Heart right ventricle (tissue), 16 donors: ENCODE measurements around the gene LDLRAD4. TPM values are rescaled to one million over a fixed set of nuclear protein-coding genes. Genes with fewer than 3 reads are reported as not detected.

ENCODE experiments used
- ATAC-seq, 8 donors: fragments of 200-7000 bp; cut with Tn5 transposase; one replicate each; pipeline ENCODE4 v1.9.1; 2020; ENCODE audit warnings: mild to moderate bottlenecking in 8 of 8, moderate library complexity in 8 of 8, moderate number of reproducible peaks in 1 of 8
- DNase-seq, 2 donors: peaks; one replicate each; pipeline ENCODE4 v3.0.0-alpha.2; 2020
- H3K27ac ChIP-seq, 10 donors: fragments of 200-600 bp; sonication (generic) in 2 of 10; one replicate each; pipeline versions ENCODE4 v1.5.0 to v1.8.0; 2020 to 2022; ENCODE audit warnings: mild to moderate bottlenecking in 3 of 10
- H3K27me3 ChIP-seq, 7 donors: fragments of 200-600 bp; one replicate each; pipeline ENCODE4 v1.8.0; 2021 to 2022; ENCODE audit warnings: mild to moderate bottlenecking in 2 of 7
- H3K36me3 ChIP-seq, 9 donors: fragments of 200-600 bp; sonication (generic) in 1 of 9; one replicate each; pipeline versions ENCODE4 v1.5.0 to v1.8.0; 2020 to 2022; ENCODE audit warnings: mild to moderate bottlenecking in 2 of 9
- H3K4me1 ChIP-seq, 9 donors: fragments of 200-600 bp; sonication (generic) in 1 of 9; one replicate each; pipeline versions ENCODE4 v1.5.0 to v1.8.0; 2020 to 2022; ENCODE audit warnings: mild to moderate bottlenecking in 4 of 9
- H3K4me3 ChIP-seq, 10 donors: fragments of 200-600 bp; sonication (generic) in 2 of 10; one replicate each; pipeline versions ENCODE4 v1.5.0 to v1.8.0; 2020 to 2022; ENCODE audit warnings: mild to moderate bottlenecking in 7 of 10, moderate library complexity in 2 of 10
- H3K9me3 ChIP-seq, 11 donors: fragments of 200-600 bp in 10 of 11; sonication (generic) in 2 of 11; one replicate each; pipeline versions ENCODE4 v1.5.0 to v1.8.0; 2013 to 2022; ENCODE audit warnings: mild to moderate bottlenecking in 2 of 11, control low read depth in 1 of 11, moderate library complexity in 1 of 11
- CTCF ChIP-seq, 9 donors: fragments of 200-600 bp; sonication (generic) in 2 of 9; IDR thresholded peaks; one replicate each; pipeline versions ENCODE4 v1.5.0 to v1.8.0; 2021 to 2022; ENCODE audit warnings: antibody characterized with exemption in 9 of 9, mild to moderate bottlenecking in 5 of 9, moderate library complexity in 1 of 9
- WGBS, 2 donors: extraction: QIAGEN DNeasy Blood & Tissue Kit; methylation state at CpG; one replicate each; pipeline ENCODE4 v1.1.7; 2013; ENCODE audit warnings: inconsistent platforms in 1 of 2; 5-methylcytosine and 5-hydroxymethylcytosine counted together
- intact Hi-C, 10 donors: fragments of 100-400 bp; cut with DNase I; formaldehyde crosslinking; loops; one replicate each; pipeline versions ENCODE4 v1.11.1 to v1.14.2; 2022
- polyA plus RNA-seq, 2 donors: library from polyadenylated mRNA; stranded (reverse); fragments of 200-250 nt; gene quantifications; one replicate each; pipeline ENCODE4 v1.2.3, GENCODE V29; 2013
- total RNA-seq, 10 donors: library from RNA; stranded (reverse); fragmentation: NEBNext Ultra II Directional in 3 of 10; extraction: Animal tissue kit (Norgen Biotek cat#: 25700) in 3 of 10; gene quantifications; one replicate each; pipeline versions ENCODE4 v1.2.1 to v1.2.4, GENCODE V29; 2021 to 2023
- donor health status: Arrhythmogenic right ventricular cardiomyopathy.
- donor health status: ischemic (EF 13 %, LVEDD 7.1; RV severe dilation, severe dysfunction).
- donor health status: healthy with polysubstance abuse.
- donor health status: DM: no; HTN: yes; CAD: no.
- donor health status: DM: no; HTN: no; CAD: no.
- donor health status: ischemic (EF 25% LVEDD 6.9; RV normal size, moderate dysfunction).
- donor health status: ischemic (EF 25% LVEDD 5.7; RV mildly dilated, moderate dysfunction).
- donor health status: healthy.
- donor health status: DM: yes; HTN: yes; CAD: no.
- donor health status: Ischemic cardiomyopathy.
- donor health status: ischemic (EF 35%, LVEDD 5.7; RV mildly dilated, moderate dysfunction).
- donor health status: nonischemic (EF 11% LVEDD 7.7; RV severe dilation, severe dysfunction).
- donor health status: DM: yes; HTN: yes; CAD: no.
- donor health status: PGD.
- donor health status: ischemic (EF 29% LVEDD 5.4; RV normal size, mild dysfunction).
- donor health status: nonischemic (EF 23%, LVEDD 6.1; RV moderate dilation, normal function).

Gene LDLRAD4
- total and polyA plus RNA-seq, 12 donors: 5.4 to 74.6 (median 34.6) TPM

GRCh38 chr18:13221869-13222855 lies 3.6 kb downstream of the LDLRAD4 start:
- peak; percentile 77 to 79 for DNase-seq
- Histone ChIP-seq H3K27ac (peak overlapping the region; percentile 69 to 97 (median 92)), H3K4me3 (peak overlapping the region in 9 of 10 donors; percentile 1 to 45 (median 19)), H3K9me3 (no peaks in the 10 kb centered on the region), H3K4me1 (peaks cover 24 to 68% (median 60%) of the 10 kb centered on the region in 9 donors), H3K27me3 (peaks cover 0 to 17% (median 0%) of the 10 kb centered on the region in 7 donors), H3K36me3 (no peaks in the 10 kb centered on the region)
- 7 to 8% methylated on average over 24 of the region's 24 CpGs for WGBS, 2 donors
- peak; percentile 44 to 79 (median 70) for ATAC-seq
- intact Hi-C loops: loop anchor here in 7 of 10 donors (2.0 to 10.0 kb wide), 11 partner anchors 45 to 393 kb away; no protein-coding TSS in a partner anchor
- TF ChIP-seq CTCF (IDR thresholded peaks at IDR 0.05): peak in 1 of 9 donors; percentile 14

- Histone ChIP-seq H3K27ac (peak overlapping the region; percentile 69 to 97 (median 92)), H3K4me3 (peak overlapping the region in 6 of 10 donors; percentile 5 to 45 (median 22)), H3K4me1 (peaks cover 24 to 68% (median 60%) of the 10 kb centered on the region in 9 donors), H3K36me3 (peaks cover 0 to 2% (median 0%) of the 10 kb centered on the region in 9 donors), H3K27me3 (peaks cover 0 to 17% (median 0%) of the 10 kb centered on the region in 7 donors), H3K9me3 (no peaks in the 10 kb centered on the region)
- DNase-seq (peak in 1 of 2 donors; percentile 61), ATAC-seq (peak; percentile 3 to 64 (median 32))
- no peak for TF ChIP-seq CTCF (IDR thresholded peaks at IDR 0.05)
- WGBS, 2 donors: 30 to 31% methylated on average over 4 of the region's 4 CpGs
- intact Hi-C loops: loop anchor here in 7 of 10 donors (2.0 to 10.0 kb wide), 11 partner anchors 44 to 392 kb away; no protein-coding TSS in a partner anchor
Observed at GRCh38 chr18:13222856-13223281, 4.3 kb downstream of the LDLRAD4 start.

- ATAC-seq (peak; percentile 32 to 87 (median 72)), DNase-seq (peak; percentile 70 to 74)
- Histone ChIP-seq H3K4me3 (peak overlapping the region in 5 of 10 donors; percentile 5 to 45 (median 25)), H3K36me3 (peaks cover 0 to 6% (median 0%) of the 10 kb centered on the region in 9 donors), H3K27ac (peak overlapping the region; percentile 69 to 97 (median 92)), H3K27me3 (peaks cover 0 to 11% (median 0%) of the 10 kb centered on the region in 7 donors), H3K9me3 (no peaks in the 10 kb centered on the region), H3K4me1 (peaks cover 24 to 74% (median 62%) of the 10 kb centered on the region in 9 donors)
- TF ChIP-seq CTCF (IDR thresholded peaks at IDR 0.05): peak in 3 of 9 donors; percentile 3 to 21 (median 20)
- 27 to 41% methylated on average over 13 of the region's 13 CpGs for WGBS, 2 donors
- intact Hi-C loops: loop anchor here in 7 of 10 donors (2.0 to 10.0 kb wide), 11 partner anchors 43 to 391 kb away; no protein-coding TSS in a partner anchor
Observed at GRCh38 chr18:13223311-13224143, 5.0 kb downstream of the LDLRAD4 start.
